ENCODE results near the gene EPHA6.

- TF ChIP-seq POLR2AphosphoS5 (IDR thresholded peaks at IDR 0.05; ENCODE audit: low read depth, low read length) = no peak
- no peak for TF ChIP-seq TAF1 (IDR thresholded peaks at IDR 0.05; ENCODE audit: low read depth, low read length)
Measured at GRCh38 chr3:97495896-97496295, 681.5 kb downstream of the EPHA6 start.
